Muscle layer of duodenum (tissue), 2 donors: ENCODE measurements around the gene AGAP2.
A peak's percentile ranks its signal among the peaks of the same experiment; 100 is the strongest.

Experiments used
- H3K27ac ChIP-seq: one replicate; pipeline ENCODE4 v1.7.0; 2013; ENCODE audit warnings: mild to moderate bottlenecking, low read length
- H3K27me3 ChIP-seq: one replicate; pipeline ENCODE4 v1.7.0; 2013; ENCODE audit warnings: low read depth, mild to moderate bottlenecking, control low read depth, low read length
- H3K36me3 ChIP-seq, 2 donors: one replicate each; pipeline ENCODE4 v1.7.0; 2013; ENCODE audit warnings: low read length in 2 of 2, control low read depth in 1 of 2, mild to moderate bottlenecking in 1 of 2; ENCODE audit not compliant: insufficient read depth in 2 of 2, control insufficient read depth in 1 of 2
- H3K4me1 ChIP-seq, 2 donors: one replicate each; pipeline ENCODE4 v1.7.0; 2013; ENCODE audit warnings: low read length in 2 of 2, mild to moderate bottlenecking in 2 of 2, control low read depth in 1 of 2, moderate library complexity in 1 of 2; ENCODE audit not compliant: insufficient read depth in 2 of 2, control insufficient read depth in 1 of 2
- H3K4me3 ChIP-seq, 2 donors: one replicate each; pipeline ENCODE4 v1.7.0; 2013; ENCODE audit warnings: low read length in 2 of 2, low read depth in 1 of 2, mild to moderate bottlenecking in 1 of 2
- H3K9me3 ChIP-seq, 2 donors: one replicate each; pipeline ENCODE4 v1.7.0; 2013; ENCODE audit warnings: low read length in 2 of 2, control low read depth in 1 of 2, mild to moderate bottlenecking in 1 of 2; ENCODE audit not compliant: control insufficient read depth in 1 of 2
- donor health status: healthy.

Gene AGAP2

GRCh38 chr12:57741844-57742738 is 3.5 kb upstream of the AGAP2 start:
- H3K36me3 ChIP-seq: peaks cover 7 to 8% of the 10 kb centered on the region in 2 donors
- peaks cover 17% of the 10 kb centered on the region for H3K27me3 ChIP-seq
- H3K27ac ChIP-seq: no peak overlapping the region
- no peaks in the 10 kb centered on the region for H3K9me3 ChIP-seq
- peaks cover 11 to 31% of the 10 kb centered on the region in 2 donors for H3K4me1 ChIP-seq
- H3K4me3 ChIP-seq: peak overlapping the region; percentile 37 to 52

GRCh38 chr12:57741413-57741789 is 2.9 kb upstream of the AGAP2 start:
- Histone ChIP-seq H3K27me3 (peaks cover 23% of the 10 kb centered on the region), H3K27ac (no peak overlapping the region), H3K4me3 (peak overlapping the region; percentile 37 to 52), H3K36me3 (peaks cover under 1% of the 10 kb centered on the region in 2 donors), H3K4me1 (peaks cover 11 to 37% of the 10 kb centered on the region in 2 donors), H3K9me3 (no peaks in the 10 kb centered on the region)

- H3K27me3 ChIP-seq: peaks cover 28% of the 10 kb centered on the region
- no peaks in the 10 kb centered on the region for H3K9me3 ChIP-seq
- no peaks in the 10 kb centered on the region for H3K36me3 ChIP-seq
- H3K27ac ChIP-seq: no peak overlapping the region
- H3K4me3 ChIP-seq: peak overlapping the region in 1 of 2 donors; percentile 37
- H3K4me1 ChIP-seq: peaks cover 6 to 40% of the 10 kb centered on the region in 2 donors
Observed at GRCh38 chr12:57740656-57741412, 2.3 kb upstream of the AGAP2 start.

GRCh38 chr12:57739914-57740538 is 1.5 kb upstream of the AGAP2 start:
- Histone ChIP-seq H3K4me3 (no peak overlapping the region), H3K27me3 (peaks cover 32% of the 10 kb centered on the region), H3K36me3 (no peaks in the 10 kb centered on the region), H3K4me1 (peaks cover 0 to 42% of the 10 kb centered on the region in 2 donors), H3K9me3 (no peaks in the 10 kb centered on the region), H3K27ac (no peak overlapping the region)

GRCh38 chr12:57739387-57739786 is 845 bp upstream of the AGAP2 start:
- Histone ChIP-seq H3K27me3 (peaks cover 33% of the 10 kb centered on the region), H3K36me3 (no peaks in the 10 kb centered on the region), H3K4me1 (peaks cover 0 to 42% of the 10 kb centered on the region in 2 donors), H3K27ac (no peak overlapping the region), H3K4me3 (no peak overlapping the region), H3K9me3 (no peaks in the 10 kb centered on the region)

GRCh38 chr12:57737467-57738460 is 778 bp downstream of the AGAP2 start:
- Histone ChIP-seq H3K36me3 (no peaks in the 10 kb centered on the region), H3K27ac (no peak overlapping the region), H3K27me3 (peaks cover 38% of the 10 kb centered on the region), H3K4me3 (peak overlapping the region in 1 of 2 donors; percentile 60), H3K9me3 (no peaks in the 10 kb centered on the region), H3K4me1 (peaks cover 0 to 42% of the 10 kb centered on the region in 2 donors)

GRCh38 chr12:57736741-57737466 is 1.6 kb downstream of the AGAP2 start:
- no peaks in the 10 kb centered on the region for H3K36me3 ChIP-seq
- no peaks in the 10 kb centered on the region for H3K9me3 ChIP-seq
- no peak overlapping the region for H3K27ac ChIP-seq
- H3K27me3 ChIP-seq: peaks cover 38% of the 10 kb centered on the region
- H3K4me3 ChIP-seq: no peak overlapping the region
- peaks cover 0 to 42% of the 10 kb centered on the region in 2 donors for H3K4me1 ChIP-seq

GRCh38 chr12:57735952-57736740 is 2.4 kb downstream of the AGAP2 start:
- no peak overlapping the region for H3K27ac ChIP-seq
- no peaks in the 10 kb centered on the region for H3K36me3 ChIP-seq
- no peaks in the 10 kb centered on the region for H3K9me3 ChIP-seq
- peaks cover 35% of the 10 kb centered on the region for H3K27me3 ChIP-seq
- H3K4me3 ChIP-seq: peak overlapping the region in 1 of 2 donors; percentile 29
- H3K4me1 ChIP-seq: peaks cover 0 to 42% of the 10 kb centered on the region in 2 donors

GRCh38 chr12:57735198-57735855 is 3.2 kb downstream of the AGAP2 start:
- Histone ChIP-seq H3K36me3 (no peaks in the 10 kb centered on the region), H3K9me3 (no peaks in the 10 kb centered on the region), H3K27me3 (peaks cover 34% of the 10 kb centered on the region), H3K4me3 (no peak overlapping the region), H3K27ac (no peak overlapping the region), H3K4me1 (peaks cover 0 to 42% of the 10 kb centered on the region in 2 donors)
